Prostate gland (tissue), 2 donors: Measurements from ENCODE around the gene CYTH1. TPM values are rescaled to one million over a fixed set of nuclear protein-coding genes. Genes with fewer than 3 reads are reported as not detected.

Experiments
- DNase-seq: peaks from one replicate; pipeline ENCODE4 v3.0.0-alpha.2; 2019; ENCODE audit warnings: low spot score
- H3K27ac ChIP-seq, 2 donors: fragments of 200-600 bp; sonication (generic); 2 replicates each; pipeline ENCODE4 v1.5.1; 2017 to 2019
- H3K27me3 ChIP-seq: fragments of 200-600 bp; sonication (generic); replicated peaks from 2 replicates; pipeline ENCODE4 v1.5.1; 2019; ENCODE audit not compliant: insufficient read depth
- H3K36me3 ChIP-seq, 2 donors: fragments of 200-600 bp; sonication (generic); 1 replicate in 1 of 2; 2 replicates in 1 of 2; pipeline versions ENCODE4 v1.5.1 to v1.8.1; 2017 to 2019
- H3K4me1 ChIP-seq: fragments of 200-600 bp; sonication (generic); replicated peaks from 2 replicates; pipeline ENCODE4 v1.5.1; 2019
- H3K4me3 ChIP-seq, 2 donors: fragments of 200-600 bp; sonication (generic); 2 replicates each; pipeline ENCODE4 v1.5.1; 2017 to 2019
- H3K9me3 ChIP-seq: fragments of 200-600 bp; sonication (generic); 2 replicates; pipeline ENCODE4 v1.5.1; 2017
- CTCF ChIP-seq, 4 experiments: fragments of 200-600 bp in 2 of 4; fragments of 450-650 bp in 2 of 4; sonication (generic) in 2 of 4; IDR thresholded peaks; 1 replicate in 3 of 4; 2 replicates in 1 of 4; pipeline ENCODE4 v1.5.1; 2016 to 2019; ENCODE audit warnings: antibody characterized with exemption in 4 of 4, mild to moderate bottlenecking in 2 of 4, moderate library complexity in 2 of 4
- POLR2A ChIP-seq: fragments of 450-650 bp; IDR thresholded peaks from one replicate; pipeline ENCODE4 v1.6.1; 2016; ENCODE audit warnings: antibody characterized with exemption, mild to moderate bottlenecking
- POLR2AphosphoS5 ChIP-seq: sonication (generic); formaldehyde crosslinking; IDR thresholded peaks from one replicate; pipeline ENCODE4 v1.6.1; 2017; ENCODE audit warnings: antibody characterized with exemption
- WGBS: methylation state at CpG from one replicate; pipeline ENCODE4 v1.1.5; 2018; 5-methylcytosine and 5-hydroxymethylcytosine counted together
- intact Hi-C: fragments of 100-400 bp; cut with DNase I; formaldehyde crosslinking; loops from one replicate; pipeline ENCODE4 v1.14.2; 2022
- total RNA-seq, 2 donors: library from RNA; depleted of rRNA; stranded (reverse); fragments of >200 nt; gene quantifications; one replicate each; pipeline ENCODE4 v1.1.0, GENCODE V29; 2016

Gene CYTH1
- total RNA-seq, 2 donors from 2014 or later: 65.2 to 73.9 TPM

GRCh38 chr17:78667091-78667490 is 115.0 kb downstream of the CYTH1 start:
- no peak for DNase-seq
- no peak for TF ChIP-seq POLR2AphosphoS5
- TF ChIP-seq POLR2A: no peak
- no peak for TF ChIP-seq CTCF (IDR thresholded peaks at IDR 0.05)
- Histone ChIP-seq H3K27ac (no peak overlapping the region), H3K9me3 (no peaks in the 10 kb centered on the region), H3K36me3 (no peaks in the 10 kb centered on the region), H3K4me1 (peaks cover 5% of the 10 kb centered on the region), H3K4me3 (no peak overlapping the region), H3K27me3 (no peaks in the 10 kb centered on the region)
- intact Hi-C loops: no loop called here
- WGBS: 89% methylated on average over 10 of the region's 10 CpGs

GRCh38 chr17:78665952-78666920 is 115.8 kb downstream of the CYTH1 start:
- intact Hi-C loops: no loop called here
- Histone ChIP-seq H3K4me1 (peaks cover 5% of the 10 kb centered on the region), H3K9me3 (no peaks in the 10 kb centered on the region), H3K4me3 (no peak overlapping the region), H3K27ac (no peak overlapping the region), H3K36me3 (no peaks in the 10 kb centered on the region), H3K27me3 (no peaks in the 10 kb centered on the region)
- DNase-seq: no peak
- WGBS: 57% methylated on average over 19 of the region's 19 CpGs
- TF ChIP-seq POLR2AphosphoS5: no peak
- TF ChIP-seq POLR2A: no peak
- TF ChIP-seq CTCF (IDR thresholded peaks at IDR 0.05): no peak

- intact Hi-C loops: no loop called here
Observed at GRCh38 chr17:78665387-78665951, 116.6 kb downstream of the CYTH1 start.

GRCh38 chr17:78664476-78665386 is 117.3 kb downstream of the CYTH1 start:
- no peak overlapping the region for H3K4me3 ChIP-seq
- no peak for DNase-seq
- intact Hi-C loops: no loop called here
- peaks cover 5% of the 10 kb centered on the region for H3K4me1 ChIP-seq
- H3K27me3 ChIP-seq: no peaks in the 10 kb centered on the region
- H3K36me3 ChIP-seq: no peaks in the 10 kb centered on the region
- 76% methylated on average over 24 of the region's 24 CpGs for WGBS
- H3K9me3 ChIP-seq: no peaks in the 10 kb centered on the region
- no peak overlapping the region for H3K27ac ChIP-seq
- TF ChIP-seq POLR2AphosphoS5 (no peak), CTCF (IDR thresholded peaks at IDR 0.05) (no peak), POLR2A (no peak)

More at GRCh38 chr17:78665387-78665951, 116.6 kb downstream of the CYTH1 start:
- Histone ChIP-seq H3K9me3 (no peaks in the 10 kb centered on the region), H3K27ac (no peak overlapping the region), H3K36me3 (no peaks in the 10 kb centered on the region), H3K27me3 (no peaks in the 10 kb centered on the region), H3K4me1 (peaks cover 5% of the 10 kb centered on the region), H3K4me3 (no peak overlapping the region)
- 57% methylated on average over 15 of the region's 15 CpGs for WGBS
- TF ChIP-seq POLR2A (no peak), POLR2AphosphoS5 (no peak), CTCF (IDR thresholded peaks at IDR 0.05) (no peak)
- DNase-seq: no peak
